Measurements from ENCODE around the gene AP3B2.

- TF ChIP-seq, protein P1, sequence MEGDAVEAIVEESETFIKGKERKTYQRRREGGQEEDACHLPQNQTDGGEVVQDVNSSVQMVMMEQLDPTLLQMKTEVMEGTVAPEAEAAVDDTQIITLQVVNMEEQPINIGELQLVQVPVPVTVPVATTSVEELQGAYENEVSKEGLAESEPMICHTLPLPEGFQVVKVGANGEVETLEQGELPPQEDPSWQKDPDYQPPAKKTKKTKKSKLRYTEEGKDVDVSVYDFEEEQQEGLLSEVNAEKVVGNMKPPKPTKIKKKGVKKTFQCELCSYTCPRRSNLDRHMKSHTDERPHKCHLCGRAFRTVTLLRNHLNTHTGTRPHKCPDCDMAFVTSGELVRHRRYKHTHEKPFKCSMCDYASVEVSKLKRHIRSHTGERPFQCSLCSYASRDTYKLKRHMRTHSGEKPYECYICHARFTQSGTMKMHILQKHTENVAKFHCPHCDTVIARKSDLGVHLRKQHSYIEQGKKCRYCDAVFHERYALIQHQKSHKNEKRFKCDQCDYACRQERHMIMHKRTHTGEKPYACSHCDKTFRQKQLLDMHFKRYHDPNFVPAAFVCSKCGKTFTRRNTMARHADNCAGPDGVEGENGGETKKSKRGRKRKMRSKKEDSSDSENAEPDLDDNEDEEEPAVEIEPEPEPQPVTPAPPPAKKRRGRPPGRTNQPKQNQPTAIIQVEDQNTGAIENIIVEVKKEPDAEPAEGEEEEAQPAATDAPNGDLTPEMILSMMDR (IDR thresholded peaks at IDR 0.05) = no peak
- TF ChIP-seq POLR2A (IDR thresholded peaks at IDR 0.05) = no peak
Measured at GRCh38 chr15:82630033-82630432, 79.6 kb downstream of the AP3B2 start.

Data from testis (tissue), 2 donors.